HEK293 (cell line): ENCODE measurements around the gene DPY19L3.

ENCODE experiments used
- CTCF ChIA-PET: fragments of 350-600 bp; formaldehyde crosslinking; extraction: SDS; loops from one replicate; lab custom pipeline; 2021; ENCODE audit warnings: antibody characterized with exemption; lab: Yijun Ruan, JAX
- POLR2A ChIA-PET: fragments of 300-600 bp; formaldehyde crosslinking; extraction: SDS; loops from one replicate; lab custom pipeline; 2020; ENCODE audit warnings: antibody characterized with exemption, inconsistent platforms; lab: Yijun Ruan, JAX
- H3K27ac ChIP-seq: fragments of 200-500 bp; sonication (Bioruptor generic); 2 replicates; pipeline ENCODE4 v1.5.1; 2014; ENCODE audit warnings: low read depth, low read length, control low read depth, inconsistent platforms; ENCODE audit errors: extremely low read depth
- H3K36me3 ChIP-seq, 2 experiments: fragments of 200-500 bp in 1 of 2; sonication (Bioruptor generic) in 1 of 2; 1 replicate in 1 of 2; 2 replicates in 1 of 2; pipeline ENCODE4 v1.5.1; 2014 to 2017; ENCODE audit warnings: inconsistent platforms in 2 of 2, low read length in 2 of 2; ENCODE audit not compliant: control insufficient read depth in 2 of 2, insufficient read depth in 1 of 2
- H3K4me1 ChIP-seq: fragments of 200-500 bp; sonication (Bioruptor generic); 2 replicates; pipeline ENCODE4 v1.5.1; 2014; ENCODE audit warnings: mild to moderate bottlenecking, low read length, inconsistent platforms; ENCODE audit not compliant: control insufficient read depth, insufficient read depth
- H3K4me3 ChIP-seq: 2 replicates; pipeline ENCODE4 v1.5.1; 2011; ENCODE audit warnings: low read depth, mild to moderate bottlenecking, control low read depth, low read length, moderate library complexity
- H3K9me3 ChIP-seq: fragments of 200-500 bp; sonication (Bioruptor generic); 2 replicates; pipeline ENCODE4 v1.5.1; 2014; ENCODE audit warnings: low read depth, low read length, inconsistent platforms; ENCODE audit not compliant: control insufficient read depth, insufficient read depth
- KLF1 ChIP-seq: fragments of 450-650 bp; formaldehyde crosslinking; IDR thresholded peaks from 2 replicates; pipeline ENCODE4 v1.5.1; 2016; ENCODE audit warnings: missing biosample characterization, missing genetic modification characterization
- PRDM2 ChIP-seq: fragments of 450-650 bp; formaldehyde crosslinking; IDR thresholded peaks from 2 replicates; pipeline ENCODE4 v1.5.1; 2016; ENCODE audit warnings: missing biosample characterization, missing genetic modification characterization, borderline replicate concordance
- SCRT2 ChIP-seq: fragments of 450-650 bp; formaldehyde crosslinking; IDR thresholded peaks from 2 replicates; pipeline ENCODE4 v1.5.1; 2016; ENCODE audit warnings: missing biosample characterization, missing genetic modification characterization
- ZBTB6 ChIP-seq: fragments of 450-650 bp; formaldehyde crosslinking; IDR thresholded peaks from 2 replicates; pipeline ENCODE4 v1.5.1; 2017; ENCODE audit warnings: missing biosample characterization, missing genetic modification characterization
- ZNF16 ChIP-seq: fragments of 450-650 bp; formaldehyde crosslinking; IDR thresholded peaks from 2 replicates; pipeline ENCODE4 v1.5.1; 2016; ENCODE audit warnings: low read depth, missing biosample characterization, missing genetic modification characterization
- ZNF175 ChIP-seq: fragments of 450-650 bp; formaldehyde crosslinking; IDR thresholded peaks from 2 replicates; pipeline ENCODE4 v1.5.1; 2016; ENCODE audit warnings: missing biosample characterization, missing genetic modification characterization
- ZNF184 ChIP-seq: fragments of 450-650 bp; IDR thresholded peaks from 2 replicates; pipeline ENCODE4 v1.5.1; 2018; ENCODE audit warnings: missing biosample characterization, mild to moderate bottlenecking, missing genetic modification characterization
- ZNF211 ChIP-seq: fragments of 450-650 bp; formaldehyde crosslinking; IDR thresholded peaks from 2 replicates; pipeline ENCODE4 v1.5.1; 2016; ENCODE audit warnings: low read depth, missing biosample characterization, missing genetic modification characterization
- ZNF416 ChIP-seq: fragments of 450-650 bp; formaldehyde crosslinking; IDR thresholded peaks from 2 replicates; pipeline ENCODE4 v1.5.1; 2016; ENCODE audit warnings: missing biosample characterization, missing genetic modification characterization
- ZNF560 ChIP-seq: fragments of 450-650 bp; formaldehyde crosslinking; IDR thresholded peaks from 2 replicates; pipeline ENCODE4 v1.5.1; 2017; ENCODE audit warnings: missing biosample characterization, missing genetic modification characterization, borderline replicate concordance
- ZXDB ChIP-seq: fragments of 450-650 bp; formaldehyde crosslinking; IDR thresholded peaks from 2 replicates; pipeline ENCODE4 v1.5.1; 2016; ENCODE audit warnings: missing biosample characterization, missing genetic modification characterization

The DPY19L3 gene

DNA sequence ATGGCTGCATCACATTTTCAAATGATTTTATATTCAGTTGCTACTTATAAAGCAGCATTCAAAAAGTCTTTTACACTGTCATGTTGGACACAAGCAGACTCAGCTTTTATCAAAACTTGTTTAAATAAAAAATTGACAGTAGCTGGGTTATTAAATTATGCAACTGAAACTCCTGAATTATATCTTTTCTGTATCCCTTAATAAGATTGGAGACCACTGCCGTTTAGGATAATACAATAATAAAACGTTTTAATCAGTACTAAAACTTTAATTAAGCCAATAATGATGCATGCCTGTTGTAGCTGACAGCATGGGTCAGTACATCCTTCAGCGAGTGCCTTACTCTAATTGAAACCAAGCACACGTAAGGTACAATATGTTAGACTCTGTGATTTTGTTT, 78.0 kb downstream of the DPY19L3 start (continued):
- no peak for TF ChIP-seq PRDM2 (tag by site-specific recombination)
- TF ChIP-seq ZBTB6 (tag by site-specific recombination), result no peak

DNA sequence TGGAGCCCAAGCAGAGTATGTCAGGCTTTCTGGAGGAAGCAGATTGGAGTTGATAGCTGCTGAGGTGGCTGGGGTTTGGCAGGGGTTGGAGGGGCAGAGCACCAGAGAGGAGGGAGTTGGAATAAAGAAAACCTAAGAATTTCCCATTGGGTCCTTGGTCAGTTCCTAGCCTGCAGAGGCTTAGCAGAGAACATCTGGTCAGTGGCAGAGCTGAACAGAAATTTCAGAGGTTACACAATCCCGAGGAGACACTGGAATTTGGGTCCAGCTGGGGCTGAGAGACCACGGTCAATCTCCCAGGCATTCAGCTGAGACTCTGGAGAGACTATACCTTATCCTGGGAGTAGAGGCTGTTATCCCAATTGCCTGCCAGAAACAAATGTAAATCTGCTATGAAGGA, 84.4 kb downstream of the DPY19L3 start:
- TF ChIP-seq ZNF560 (tag by site-specific recombination) (no peak), ZXDB (tag by site-specific recombination) (no peak), ZNF416 (tag by site-specific recombination) (no peak)
- Histone ChIP-seq H3K27ac (no peak overlapping the region), H3K4me3 (no peak overlapping the region), H3K36me3 (peaks cover 7 to 39% of the 10 kb centered on the region in 2 experiments), H3K9me3 (peaks cover 15% of the 10 kb centered on the region), H3K4me1 (no peaks in the 10 kb centered on the region)
- POLR2A ChIA-PET, result no interaction called here
- CTCF ChIA-PET, result interaction anchor here (0.5 kb wide), 1 partner anchor 200 kb away, joined by 7 read pairs; no protein-coding TSS in a partner anchor

DNA sequence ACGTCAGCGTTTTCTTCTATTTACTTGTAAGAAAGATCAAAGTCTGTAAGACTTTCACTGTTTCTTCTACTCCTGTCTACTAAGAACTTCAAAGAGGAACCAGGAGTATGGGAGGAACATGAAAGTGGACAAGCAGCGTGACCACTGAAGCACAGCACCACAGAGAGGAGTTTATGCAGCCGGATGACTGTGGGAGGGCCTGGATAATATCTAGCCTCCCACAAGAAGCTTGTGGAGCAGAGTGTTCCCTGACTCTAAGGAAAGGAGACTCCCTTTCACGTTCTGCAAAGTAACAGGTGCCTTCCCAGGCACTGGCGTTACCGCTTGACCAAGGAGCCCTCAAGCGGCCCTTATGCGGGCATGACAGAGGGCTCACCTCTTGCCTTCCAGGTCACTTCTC, 91.8 kb downstream of the DPY19L3 start:
- POLR2A ChIA-PET, result no interaction called here

GRCh38 chr19:32498648-32499200, 93.2 kb downstream of the DPY19L3 start:
- Histone ChIP-seq H3K27ac (no peak overlapping the region), H3K4me3 (no peak overlapping the region), H3K9me3 (no peaks in the 10 kb centered on the region; the same call in none of the 2 replicates)
- CTCF ChIA-PET, result interaction anchor here (0.6 to 0.8 kb wide), 2 partner anchors 35 to 1125 kb away, joined by 3 to 4 read pairs; no protein-coding TSS in a partner anchor
- no peak for TF ChIP-seq ZNF16 (tag by site-specific recombination)
- TF ChIP-seq ZNF175 (tag by site-specific recombination), result no peak
- no peak for TF ChIP-seq ZNF211 (tag by site-specific recombination)
- no peak for TF ChIP-seq ZNF184 (tag by site-specific recombination)
- TF ChIP-seq, all 188 proteins: peak for 0
- Histone ChIP-seq H3K4me1 (no peaks in the 10 kb centered on the region), H3K36me3 (no peaks in the 10 kb centered on the region)
- POLR2A ChIA-PET, result no interaction called here

More for the DNA sequence above, 91.8 kb downstream of the DPY19L3 start:
- H3K4me3 ChIP-seq, result no peak overlapping the region
- H3K27ac ChIP-seq, result no peak overlapping the region
- H3K4me1 ChIP-seq, result no peaks in the 10 kb centered on the region
- H3K9me3 ChIP-seq, result no peaks in the 10 kb centered on the region; the same call in none of the 2 replicates
- TF ChIP-seq KLF1 (tag by site-specific recombination) (no peak), SCRT2 (tag by site-specific recombination) (0 out of 2 replicates have a peak, but pooled peaks have one; percentile 15)
- H3K36me3 ChIP-seq, result no peaks in the 10 kb centered on the region
- CTCF ChIA-PET, result interaction anchor here (0.8 kb wide), 1 partner anchor 23 kb away, joined by 6 read pairs; no protein-coding TSS in a partner anchor
